Measurements from ENCODE around the gene RCBTB2.

Gene RCBTB2

GRCh38 chr13:48562296-48563066 lies 29.6 kb upstream of the RCBTB2 start:
- DNase-seq, result no peak

DNA sequence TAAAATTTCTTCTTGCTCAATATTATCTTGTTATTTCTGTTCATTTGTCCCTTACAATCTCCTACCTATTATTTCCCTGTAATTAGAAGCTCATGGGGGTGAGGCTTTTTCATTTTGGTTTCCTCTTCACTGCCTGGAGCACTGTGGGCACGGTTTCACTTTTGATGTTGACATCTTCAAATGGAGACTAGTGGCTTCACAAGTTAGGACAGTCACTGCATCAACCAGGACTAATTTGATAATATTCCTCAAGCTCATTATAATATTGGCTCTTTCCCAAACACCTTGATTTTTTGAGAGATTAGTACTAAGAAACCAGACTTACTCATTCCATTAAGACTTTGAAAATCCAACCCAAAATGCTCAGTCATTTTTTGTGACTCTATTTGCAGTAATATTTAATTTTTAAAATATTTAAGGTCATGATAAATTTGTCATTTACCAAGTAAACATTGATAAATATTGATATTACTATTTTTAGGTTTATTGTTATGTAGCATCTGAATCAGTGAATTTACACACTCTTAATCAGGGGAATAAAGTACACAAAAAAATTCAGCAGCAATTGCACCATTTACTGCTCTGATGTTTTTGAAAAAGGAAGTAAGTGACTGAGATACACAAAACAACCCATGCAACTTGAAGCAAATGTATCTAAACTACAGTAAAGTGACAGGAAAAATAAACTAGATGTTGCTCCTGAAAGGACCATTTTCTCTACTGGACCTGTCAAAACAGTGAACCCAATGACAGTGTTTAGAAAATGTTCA lies 28.8 kb upstream of the RCBTB2 start:
- no peak for DNase-seq

DNA sequence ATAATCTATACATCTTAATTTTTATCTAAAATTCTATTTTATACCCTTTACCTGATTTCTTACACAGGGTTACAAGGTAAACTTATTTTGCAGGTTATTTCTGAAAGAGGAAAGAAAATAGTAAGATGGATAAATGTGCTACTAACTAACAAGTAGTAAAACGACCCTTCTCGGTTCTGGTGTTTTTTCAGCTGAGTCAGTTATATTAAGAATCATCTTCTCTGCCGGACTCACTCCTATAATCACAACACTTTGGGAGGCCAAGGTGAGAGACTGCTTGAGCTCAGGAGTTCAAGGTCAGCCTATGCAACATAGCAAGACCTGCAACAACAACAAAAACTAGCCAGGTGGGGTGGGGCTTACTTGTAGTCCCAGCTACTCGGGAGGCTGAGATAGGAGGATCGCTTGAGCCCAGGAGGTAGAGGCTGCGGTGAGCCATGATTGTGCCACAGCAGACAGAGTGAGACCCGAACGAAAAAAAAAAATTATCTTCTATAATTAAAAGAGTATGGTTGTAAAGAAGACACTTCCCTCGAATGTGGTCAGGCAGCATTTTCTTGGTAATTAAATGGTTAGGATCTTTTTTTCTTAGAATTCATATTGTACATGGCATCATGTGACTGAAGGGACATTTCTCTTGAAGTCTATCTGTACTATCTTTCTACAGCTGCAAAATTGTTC lies 27.9 kb upstream of the RCBTB2 start:
- DNase-seq, result no peak

GRCh38 chr13:48559638-48560320 lies 26.9 kb upstream of the RCBTB2 start:
- DNase-seq, result no peak

- no peak for DNase-seq
Observed at GRCh38 chr13:48556817-48557216, 23.9 kb upstream of the RCBTB2 start.

- no peak for DNase-seq
Observed at GRCh38 chr13:48555441-48555840, 22.6 kb upstream of the RCBTB2 start.

DNA sequence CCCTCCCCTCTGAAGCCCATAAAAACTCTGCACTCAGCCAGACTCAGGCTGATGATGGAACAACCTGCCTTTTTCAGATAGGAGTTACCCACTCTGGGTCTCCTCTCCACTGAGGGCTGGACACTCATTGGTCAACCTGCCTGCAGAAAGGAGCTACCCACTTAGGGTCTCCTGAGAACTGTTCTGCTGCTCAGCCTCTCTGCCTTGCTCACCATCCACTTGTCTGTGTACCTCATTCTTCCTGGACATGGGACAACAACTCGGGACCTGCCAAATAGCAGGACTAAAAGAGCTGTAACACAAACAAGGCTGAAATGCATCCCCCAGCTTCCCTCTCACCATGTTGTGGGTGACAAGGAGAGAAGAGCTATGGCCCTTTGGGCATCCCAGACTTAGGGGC lies 18.4 kb upstream of the RCBTB2 start:
- DNase-seq, result no peak

GRCh38 chr13:48549658-48550057 lies 16.8 kb upstream of the RCBTB2 start:
- no peak for DNase-seq

- no peak for DNase-seq
Observed at GRCh38 chr13:48547663-48548092, 14.8 kb upstream of the RCBTB2 start.

- DNase-seq, result no peak
Observed at GRCh38 chr13:48545608-48546007, 12.7 kb upstream of the RCBTB2 start.

DNA sequence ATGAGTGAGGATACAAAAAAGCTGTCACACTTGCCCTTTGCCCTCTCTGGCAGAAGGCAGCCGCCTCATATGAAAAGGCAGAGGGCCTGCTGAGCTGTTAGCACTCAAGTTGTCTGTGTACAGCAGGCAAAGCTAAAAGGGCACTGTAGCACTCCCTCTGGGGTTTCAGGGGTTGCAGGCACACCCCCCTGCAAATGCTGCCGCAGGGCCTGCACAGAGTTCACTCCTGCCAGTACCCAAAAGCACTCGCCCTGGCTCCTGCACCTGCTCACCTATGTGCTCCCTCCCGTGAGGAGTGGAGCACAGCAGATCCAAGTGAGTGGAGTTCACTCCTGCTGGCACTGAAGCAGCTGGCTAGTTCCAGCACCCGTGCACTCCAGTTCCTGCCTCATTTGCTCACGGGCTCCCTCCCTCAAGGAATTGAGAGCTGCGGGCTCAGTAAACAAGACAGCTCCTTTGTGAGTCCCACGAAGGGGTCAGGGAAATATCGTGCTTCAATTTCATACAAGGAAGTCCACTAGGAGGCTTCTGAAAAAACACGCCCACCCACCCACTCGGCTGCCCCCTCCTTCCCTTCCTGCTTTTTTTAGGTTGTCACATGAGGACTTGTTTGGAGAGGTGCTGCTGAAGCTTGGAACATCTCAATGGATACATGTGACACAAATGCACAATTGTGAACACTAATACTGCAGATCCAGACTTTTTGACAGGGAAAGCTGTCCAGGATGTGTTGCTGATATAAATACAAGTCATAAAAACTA lies 9.9 kb upstream of the RCBTB2 start:
- DNase-seq, result peak; percentile 3

- DNase-seq, result no peak
Observed at GRCh38 chr13:48542138-48542537, 9.3 kb upstream of the RCBTB2 start.

GRCh38 chr13:48539550-48539949 lies 6.7 kb upstream of the RCBTB2 start:
- DNase-seq, result no peak

DNA sequence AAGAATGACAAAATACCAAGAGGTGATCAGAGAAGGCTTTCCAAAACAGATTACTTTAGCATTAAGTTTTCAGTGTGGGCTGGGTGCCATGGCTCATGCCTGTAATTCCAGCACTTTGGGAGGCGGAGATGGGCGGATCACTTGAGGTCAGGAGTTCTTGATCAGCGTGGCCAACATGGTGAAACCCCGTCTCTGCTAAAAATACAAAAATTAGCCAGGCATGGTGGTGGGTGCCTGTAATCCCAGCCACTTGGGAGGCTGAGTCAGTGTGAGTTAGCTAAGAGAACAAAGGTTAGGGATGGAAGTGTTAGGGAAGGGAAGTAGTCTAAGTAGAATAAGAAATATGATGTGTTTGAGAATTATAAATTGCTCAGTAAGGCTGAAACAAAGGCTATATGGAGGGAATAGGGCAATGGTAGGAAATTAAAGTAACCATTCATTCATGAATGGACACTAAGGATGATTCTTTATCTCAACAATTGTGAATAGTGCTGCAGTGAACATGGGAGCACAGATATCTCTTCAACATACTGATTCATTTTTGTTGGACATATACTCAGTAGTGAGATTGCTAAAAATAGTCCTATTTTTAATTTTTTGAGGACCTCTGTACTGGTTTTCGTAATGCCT lies 3.9 kb upstream of the RCBTB2 start:
- no peak for DNase-seq

GRCh38 chr13:48535766-48536165 lies 2.9 kb upstream of the RCBTB2 start:
- no peak for DNase-seq

DNA sequence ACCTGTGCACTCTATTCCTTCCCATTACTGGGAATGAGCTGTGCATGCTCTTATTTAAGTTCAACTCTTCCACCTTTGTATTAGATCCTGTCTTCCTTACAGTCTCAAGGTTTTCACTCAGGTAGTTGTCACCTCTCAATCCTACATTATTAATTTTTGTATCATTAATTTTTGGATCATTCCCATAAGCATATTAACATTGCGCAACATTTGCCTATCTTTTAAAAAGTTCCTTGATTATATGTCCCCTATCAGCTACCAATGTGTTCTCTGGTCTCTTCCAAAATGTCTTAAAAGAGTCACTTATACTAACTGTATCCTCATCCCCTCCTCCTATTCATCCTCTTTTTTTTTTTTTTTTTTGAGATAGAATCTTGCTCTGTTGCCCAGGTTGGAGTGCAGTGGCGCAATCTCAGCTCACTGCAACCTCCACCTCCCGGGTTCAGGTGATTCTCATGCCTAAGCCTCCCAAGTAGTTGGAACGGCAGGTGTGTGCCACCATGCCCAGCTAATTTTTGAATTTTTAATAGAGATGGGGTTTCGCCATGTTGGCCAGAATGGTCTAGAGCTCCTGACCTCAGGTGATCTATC lies 2.1 kb upstream of the RCBTB2 start:
- DNase-seq, result no peak

DNA sequence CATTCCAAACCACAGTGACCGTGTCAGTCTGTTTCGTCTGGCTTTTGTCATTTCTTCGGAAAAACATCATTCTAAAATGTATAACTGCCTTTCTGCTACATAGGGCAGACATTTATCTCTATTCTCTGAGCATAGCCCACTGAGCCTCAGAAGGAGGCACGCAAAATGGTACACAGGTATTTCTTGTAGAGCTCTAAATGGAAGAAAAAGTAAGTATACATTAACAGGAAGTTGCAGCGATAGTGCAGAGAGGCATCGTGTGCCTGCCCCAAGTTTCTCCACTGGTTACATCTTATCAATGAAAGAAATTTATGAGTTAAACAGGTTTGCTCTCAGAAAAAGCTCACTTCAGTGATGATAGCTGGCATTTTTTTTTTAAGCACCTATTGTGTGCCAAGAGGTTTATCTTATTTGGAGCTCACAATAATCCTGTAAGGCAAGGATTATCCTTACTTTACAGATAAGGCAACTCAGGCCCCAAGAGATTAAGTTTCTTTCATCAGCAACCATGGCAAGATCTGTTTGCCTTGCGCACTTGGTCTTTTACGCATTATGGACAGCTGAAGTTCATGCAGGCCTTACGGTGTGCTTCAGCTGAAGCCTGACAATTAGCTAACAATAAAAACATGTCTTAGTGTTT lies 1.2 kb upstream of the RCBTB2 start:
- DNase-seq, result no peak

GRCh38 chr13:48532256-48532505 lies 699 bp downstream of the RCBTB2 start:
- no peak for DNase-seq

DNA sequence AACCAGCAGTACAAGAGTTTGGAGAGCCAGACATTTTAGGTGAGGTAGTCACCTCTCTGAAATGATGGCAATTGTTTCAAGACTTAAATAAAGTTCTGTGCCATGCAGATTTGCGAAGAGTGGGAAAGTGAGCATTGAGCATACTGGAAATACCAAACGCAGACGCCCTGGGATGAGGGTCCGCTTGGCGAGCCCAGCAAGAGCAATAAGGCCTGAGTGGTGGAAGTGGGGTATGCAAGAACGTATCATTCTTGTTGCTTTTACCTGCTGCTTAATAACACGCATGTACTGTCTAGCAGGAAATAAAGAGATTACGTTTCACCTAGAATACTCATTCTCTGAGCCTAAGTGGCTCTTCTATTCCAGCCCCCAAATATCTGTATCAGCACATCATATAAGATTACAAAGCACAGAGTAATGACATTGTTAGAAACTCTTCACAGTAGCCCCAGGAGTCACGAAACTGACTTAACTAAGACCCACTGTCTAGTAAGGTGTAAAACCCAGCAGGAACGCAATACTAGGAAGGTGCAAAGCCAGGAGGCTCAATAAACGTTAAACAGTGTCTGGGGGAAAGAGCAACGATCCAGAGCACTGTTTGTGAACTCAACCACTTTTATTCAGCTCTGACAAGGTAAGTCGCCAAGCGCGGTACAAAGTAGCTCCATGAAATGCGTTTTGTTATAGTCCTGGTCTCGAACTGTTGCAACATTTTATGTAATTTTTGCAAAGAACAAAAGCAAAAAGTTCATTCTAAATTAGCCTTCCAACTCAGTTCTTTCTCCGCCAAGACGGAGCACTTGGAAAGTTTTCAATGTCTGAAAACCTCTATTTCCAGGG lies 1.2 kb downstream of the RCBTB2 start:
- no peak for DNase-seq

GRCh38 chr13:48530833-48531232 lies 2.0 kb downstream of the RCBTB2 start:
- DNase-seq, result no peak

Data from NCI-H446 treated with DMSO at 0.1 percent for 48 hours (cell line).